Tibial nerve (tissue), 4 donors: ENCODE data around the gene TMEM72.

Source experiments
- EP300 ChIP-seq, 2 donors: sonication (generic); formaldehyde crosslinking; IDR thresholded peaks; one replicate each; pipeline ENCODE4 v1.6.1; 2017; ENCODE audit warnings: antibody characterized with exemption in 2 of 2, mild to moderate bottlenecking in 1 of 2
- POLR2A ChIP-seq, 2 donors: fragments of 450-650 bp; IDR thresholded peaks; one replicate each; pipeline ENCODE4 v1.6.1; 2017; ENCODE audit warnings: antibody characterized with exemption in 2 of 2, mild to moderate bottlenecking in 2 of 2, moderate library complexity in 2 of 2
- TF ChIP-seq, protein P1 (sequence below), 5 experiments: fragments of 200-600 bp in 3 of 5; fragments of 450-650 bp in 2 of 5; sonication (generic) in 3 of 5; IDR thresholded peaks; one replicate each; pipeline ENCODE4 v1.5.1; 2016 to 2019; ENCODE audit warnings: antibody characterized with exemption in 5 of 5, mild to moderate bottlenecking in 3 of 5, moderate library complexity in 2 of 5

DNA sequence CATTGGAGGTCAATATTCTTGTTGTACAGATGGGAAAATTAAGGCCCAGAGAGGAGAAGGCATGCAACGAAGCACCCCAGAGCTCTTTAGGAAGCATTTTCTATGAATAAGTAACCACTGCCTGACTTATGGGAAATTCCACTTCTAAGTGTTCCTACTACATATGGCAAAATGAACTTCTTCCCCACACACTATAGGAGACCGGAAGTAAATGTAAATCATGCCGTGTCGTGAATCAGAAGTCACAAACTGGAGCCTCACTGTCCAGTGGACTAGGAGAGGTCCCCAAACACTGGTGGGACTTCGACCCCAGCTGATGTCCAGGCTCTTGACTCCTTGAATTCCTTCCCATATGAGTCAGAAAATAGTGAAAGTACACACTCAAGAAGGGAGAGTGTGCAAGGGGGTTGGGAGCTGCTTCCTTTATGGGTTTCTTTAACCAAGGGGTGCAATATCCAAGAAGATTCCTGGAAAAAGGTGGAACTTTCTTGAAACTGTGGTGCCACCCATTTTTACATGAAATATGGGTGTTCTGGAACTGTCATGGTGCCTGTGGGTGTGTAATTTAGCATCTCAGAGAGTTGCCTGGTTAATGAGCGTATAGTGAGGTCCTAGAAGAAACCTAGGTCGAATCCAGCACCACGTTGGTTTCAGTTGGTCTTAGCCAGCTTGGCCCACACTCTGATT is 55.1 kb downstream of the TMEM72 start:
- TF ChIP-seq POLR2A (IDR thresholded peaks at IDR 0.05): no peak
- TF ChIP-seq, protein P1, sequence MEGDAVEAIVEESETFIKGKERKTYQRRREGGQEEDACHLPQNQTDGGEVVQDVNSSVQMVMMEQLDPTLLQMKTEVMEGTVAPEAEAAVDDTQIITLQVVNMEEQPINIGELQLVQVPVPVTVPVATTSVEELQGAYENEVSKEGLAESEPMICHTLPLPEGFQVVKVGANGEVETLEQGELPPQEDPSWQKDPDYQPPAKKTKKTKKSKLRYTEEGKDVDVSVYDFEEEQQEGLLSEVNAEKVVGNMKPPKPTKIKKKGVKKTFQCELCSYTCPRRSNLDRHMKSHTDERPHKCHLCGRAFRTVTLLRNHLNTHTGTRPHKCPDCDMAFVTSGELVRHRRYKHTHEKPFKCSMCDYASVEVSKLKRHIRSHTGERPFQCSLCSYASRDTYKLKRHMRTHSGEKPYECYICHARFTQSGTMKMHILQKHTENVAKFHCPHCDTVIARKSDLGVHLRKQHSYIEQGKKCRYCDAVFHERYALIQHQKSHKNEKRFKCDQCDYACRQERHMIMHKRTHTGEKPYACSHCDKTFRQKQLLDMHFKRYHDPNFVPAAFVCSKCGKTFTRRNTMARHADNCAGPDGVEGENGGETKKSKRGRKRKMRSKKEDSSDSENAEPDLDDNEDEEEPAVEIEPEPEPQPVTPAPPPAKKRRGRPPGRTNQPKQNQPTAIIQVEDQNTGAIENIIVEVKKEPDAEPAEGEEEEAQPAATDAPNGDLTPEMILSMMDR (IDR thresholded peaks at IDR 0.05): no peak
- no peak for TF ChIP-seq EP300 (IDR thresholded peaks at IDR 0.05)
